ENCODE results near the gene IFT25.
"Not testable (repeated sequence)": the region's sequence is repeated elsewhere in the genome, so short reads cannot be mapped to it uniquely, and the experiment has no call there.

The IFT25 gene

DNA sequence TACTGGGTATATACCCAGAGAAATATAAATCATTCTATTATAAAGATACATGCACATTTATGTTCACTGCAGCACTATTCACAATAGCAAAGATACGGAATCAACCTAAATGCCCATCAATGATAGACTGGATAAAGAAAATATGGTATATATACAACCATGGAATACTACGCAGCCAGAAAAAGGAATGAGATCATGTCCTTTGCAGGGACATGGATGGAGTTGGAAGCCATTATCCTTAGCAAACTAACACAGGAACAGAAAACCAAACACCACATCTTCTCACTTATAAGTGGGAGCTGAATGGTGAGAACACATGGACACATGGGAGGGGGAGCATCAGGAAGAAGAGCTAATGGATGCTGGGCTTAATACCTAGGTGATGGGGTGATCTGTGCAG lies 63.6 kb downstream of the IFT25 start:
- not testable (repeated sequence) for DNase-seq

DNA sequence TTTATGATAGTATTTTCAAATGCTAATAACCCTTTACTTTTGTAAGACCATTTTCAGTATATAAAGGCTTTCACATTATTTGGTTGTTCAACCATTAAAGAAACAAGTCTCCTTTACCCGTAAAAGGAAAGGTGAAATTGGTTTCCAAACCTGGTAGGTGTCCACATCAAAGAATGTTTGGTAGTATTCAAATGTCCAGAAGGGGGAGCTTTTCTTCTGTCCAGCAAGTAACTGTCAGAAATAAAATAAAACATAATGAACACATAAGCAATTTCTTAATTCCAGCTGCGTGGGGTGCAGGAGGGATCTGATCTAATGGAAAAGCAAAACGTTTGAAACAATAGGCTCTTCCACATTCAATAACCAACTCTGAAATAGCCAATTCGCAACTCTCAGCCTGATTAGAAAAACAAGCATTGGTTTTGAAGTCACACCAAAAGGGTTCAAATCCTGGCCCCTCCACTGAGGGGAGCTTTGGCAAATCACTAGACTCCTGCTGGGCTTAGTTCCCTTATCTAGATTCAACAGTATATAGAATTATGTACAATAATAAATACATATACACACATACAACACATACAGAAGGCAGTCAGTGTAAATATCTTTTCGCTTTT lies 66.9 kb downstream of the IFT25 start:
- DNase-seq = no peak

DNA sequence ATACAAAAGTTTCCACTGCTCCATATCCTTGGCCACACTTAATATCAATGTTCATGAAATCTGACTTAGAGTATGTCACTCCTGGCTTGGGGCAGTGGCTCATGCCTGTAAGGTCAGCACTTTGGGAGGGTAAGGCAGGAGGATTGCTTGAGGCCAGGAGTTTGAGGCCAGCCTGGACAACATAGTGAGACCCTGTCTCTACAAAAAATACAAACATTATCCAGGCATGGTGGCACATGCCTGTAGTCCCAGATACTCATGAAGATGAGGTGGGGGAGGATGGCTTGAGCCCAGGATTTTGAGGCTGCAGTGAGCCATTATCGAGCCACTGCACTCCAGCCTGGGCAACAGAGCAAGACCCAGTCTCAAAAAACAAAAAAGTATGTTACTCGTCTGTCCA lies 70.3 kb downstream of the IFT25 start:
- DNase-seq = not testable (repeated sequence)

DNA sequence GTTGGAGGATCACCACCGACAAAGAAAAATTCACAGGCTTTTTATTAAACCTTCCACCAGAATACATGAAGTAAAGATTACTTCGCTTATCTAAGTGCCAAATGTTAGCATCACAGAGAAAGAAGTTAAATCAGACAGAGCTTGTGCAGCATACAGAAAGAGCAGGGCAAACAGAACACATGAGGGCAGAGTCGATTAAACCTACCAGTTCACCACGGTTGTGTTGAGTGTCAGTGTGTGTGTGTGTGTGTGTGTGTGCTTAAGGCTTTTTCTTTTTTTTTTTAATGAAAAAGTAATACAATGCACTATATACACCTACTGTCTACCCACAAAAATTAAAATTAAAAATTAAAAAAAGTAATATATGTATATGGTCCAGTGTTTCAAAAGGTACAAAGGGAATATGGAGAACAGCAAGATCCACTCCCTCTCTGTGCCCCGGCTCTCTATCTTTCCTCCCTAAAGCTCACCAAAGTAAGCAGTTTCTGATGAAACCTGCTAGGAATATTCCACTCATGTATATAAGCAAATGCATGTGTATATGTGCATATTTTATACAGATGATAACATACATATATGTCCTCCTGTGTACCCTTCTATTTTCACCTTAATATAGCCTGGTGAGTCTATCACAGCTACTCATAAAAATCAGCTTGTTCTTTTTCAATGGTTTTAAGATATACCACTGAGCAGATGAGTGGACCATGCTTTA lies 73.6 kb downstream of the IFT25 start:
- no peak for DNase-seq
